ENCODE data around the gene ZIC5.

GRCh38 chr13:99963816-99964339 is 7.7 kb downstream of the ZIC5 start:
- TF ChIP-seq POLR2AphosphoS5 (IDR thresholded peaks at IDR 0.05) (no peak), CTCF (IDR thresholded peaks at IDR 0.05) (no peak)

All from transverse colon (tissue), 4 donors.